ENCODE results near the gene DLL3. TPM values are rescaled to one million over a fixed set of nuclear protein-coding genes. Genes with fewer than 3 reads are reported as not detected.

The DLL3 gene
- total and polyA plus RNA-seq, 2 donors: 0.14 TPM

DNA sequence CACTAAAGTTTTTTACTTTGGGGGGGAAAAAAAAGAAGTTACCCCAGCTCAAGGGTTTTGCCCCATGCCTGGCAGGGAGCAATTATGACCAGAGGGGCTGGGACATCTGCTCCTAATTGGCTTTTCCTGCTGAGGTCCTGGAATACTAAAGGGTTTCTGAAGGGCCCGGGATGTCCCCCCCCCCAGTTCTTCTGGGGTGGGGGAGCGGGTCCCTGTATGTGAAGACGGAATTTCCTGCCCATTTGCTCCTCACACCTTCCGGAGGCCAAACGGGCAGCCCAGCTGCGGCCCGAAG, 1.1 kb upstream of the DLL3 start:
- Histone ChIP-seq H3K36me3 (ENCODE audit: control insufficient read depth in 2 of 2, insufficient read depth in 2 of 2, low read length in 1 of 2) (no peaks in the 10 kb centered on the region), H3K27me3 (ENCODE audit: control insufficient read depth in 2 of 2, insufficient read depth in 1 of 2, low read length in 1 of 2) (peaks cover 43 to 68% of the 10 kb centered on the region in 2 donors), H3K4me1 (ENCODE audit: control insufficient read depth in 2 of 2, insufficient read depth in 2 of 2, low read length in 2 of 2) (peaks cover 0 to 9% of the 10 kb centered on the region in 2 donors), H3K9me3 (ENCODE audit: control insufficient read depth in 2 of 2, insufficient read depth in 1 of 2, low read length in 1 of 2) (no peaks in the 10 kb centered on the region), H3K4me3 (ENCODE audit: low read length in 2 of 2) (no peak overlapping the region), H3K27ac (ENCODE audit: low read depth in 1 of 2, low read length in 1 of 2) (no peak overlapping the region)
- no peak for DNase-seq (ENCODE audit: low read depth in 6 of 9, low spot score in 9 of 9)
- WGBS: 0% methylated on average over 7 of the region's 7 CpGs

GRCh38 chr19:39497996-39498797, 550 bp upstream of the DLL3 start:
- DNase-seq (ENCODE audit: low read depth in 6 of 9, low spot score in 9 of 9): peak in 1 of 9 donors; percentile 29
- H3K4me3 ChIP-seq (ENCODE audit: low read length in 2 of 2): no peak overlapping the region
- no peaks in the 10 kb centered on the region for H3K36me3 ChIP-seq (ENCODE audit: control insufficient read depth in 2 of 2, insufficient read depth in 2 of 2, low read length in 1 of 2)
- H3K9me3 ChIP-seq (ENCODE audit: control insufficient read depth in 2 of 2, insufficient read depth in 1 of 2, low read length in 1 of 2): no peaks in the 10 kb centered on the region
- peaks cover 0 to 12% of the 10 kb centered on the region in 2 donors for H3K4me1 ChIP-seq (ENCODE audit: control insufficient read depth in 2 of 2, insufficient read depth in 2 of 2, low read length in 2 of 2)
- peaks cover 43 to 72% of the 10 kb centered on the region in 2 donors for H3K27me3 ChIP-seq (ENCODE audit: control insufficient read depth in 2 of 2, insufficient read depth in 1 of 2, low read length in 1 of 2)
- H3K27ac ChIP-seq (ENCODE audit: low read depth in 1 of 2, low read length in 1 of 2): no peak overlapping the region
- 2% methylated on average over 40 of the region's 40 CpGs for WGBS

GRCh38 chr19:39499932-39500331, 1.2 kb downstream of the DLL3 start:
- H3K4me1 ChIP-seq (ENCODE audit: control insufficient read depth in 2 of 2, insufficient read depth in 2 of 2, low read length in 2 of 2): peaks cover 0 to 13% of the 10 kb centered on the region in 2 donors
- WGBS: 86% methylated on average over 8 of the region's 8 CpGs
- H3K27ac ChIP-seq (ENCODE audit: low read depth in 1 of 2, low read length in 1 of 2): no peak overlapping the region

DNA sequence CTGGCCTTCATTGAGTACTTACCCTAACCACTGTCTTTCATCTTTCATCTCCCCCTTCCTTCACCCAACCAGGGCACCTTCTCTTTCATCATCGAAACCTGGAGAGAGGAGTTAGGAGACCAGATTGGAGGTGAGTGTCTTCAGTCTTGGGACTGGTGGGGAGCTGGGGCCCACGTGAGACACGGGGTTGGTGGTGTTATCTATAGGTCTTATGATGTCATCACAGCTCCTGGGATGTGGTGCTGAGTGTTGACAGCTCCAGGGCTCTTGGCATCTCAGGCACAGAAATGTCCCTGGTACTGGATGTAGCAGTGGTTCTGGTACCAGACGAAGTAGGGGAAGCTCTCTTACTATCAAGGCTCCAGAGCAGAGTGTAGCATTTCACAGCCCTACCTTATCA, 1.8 kb downstream of the DLL3 start:
- H3K36me3 ChIP-seq (ENCODE audit: control insufficient read depth in 2 of 2, insufficient read depth in 2 of 2, low read length in 1 of 2): no peaks in the 10 kb centered on the region
- H3K9me3 ChIP-seq (ENCODE audit: control insufficient read depth in 2 of 2, insufficient read depth in 1 of 2, low read length in 1 of 2): peaks cover 0 to 3% of the 10 kb centered on the region in 2 donors
- no peak overlapping the region for H3K27ac ChIP-seq (ENCODE audit: low read depth in 1 of 2, low read length in 1 of 2)
- peaks cover 0 to 13% of the 10 kb centered on the region in 2 donors for H3K4me1 ChIP-seq (ENCODE audit: control insufficient read depth in 2 of 2, insufficient read depth in 2 of 2, low read length in 2 of 2)
- peaks cover 47 to 95% of the 10 kb centered on the region in 2 donors for H3K27me3 ChIP-seq (ENCODE audit: control insufficient read depth in 2 of 2, insufficient read depth in 1 of 2, low read length in 1 of 2)
- H3K4me3 ChIP-seq (ENCODE audit: low read length in 2 of 2): no peak overlapping the region
- DNase-seq (ENCODE audit: low read depth in 6 of 9, low spot score in 9 of 9): no peak
- 69% methylated on average over 4 of the region's 4 CpGs for WGBS

More at GRCh38 chr19:39499932-39500331, 1.2 kb downstream of the DLL3 start:
- Histone ChIP-seq H3K9me3 (ENCODE audit: control insufficient read depth in 2 of 2, insufficient read depth in 1 of 2, low read length in 1 of 2) (no peaks in the 10 kb centered on the region), H3K27me3 (ENCODE audit: control insufficient read depth in 2 of 2, insufficient read depth in 1 of 2, low read length in 1 of 2) (peaks cover 44 to 89% of the 10 kb centered on the region in 2 donors), H3K4me3 (ENCODE audit: low read length in 2 of 2) (no peak overlapping the region), H3K36me3 (ENCODE audit: control insufficient read depth in 2 of 2, insufficient read depth in 2 of 2, low read length in 1 of 2) (no peaks in the 10 kb centered on the region)
- no peak for DNase-seq (ENCODE audit: low read depth in 6 of 9, low spot score in 9 of 9)

DNA sequence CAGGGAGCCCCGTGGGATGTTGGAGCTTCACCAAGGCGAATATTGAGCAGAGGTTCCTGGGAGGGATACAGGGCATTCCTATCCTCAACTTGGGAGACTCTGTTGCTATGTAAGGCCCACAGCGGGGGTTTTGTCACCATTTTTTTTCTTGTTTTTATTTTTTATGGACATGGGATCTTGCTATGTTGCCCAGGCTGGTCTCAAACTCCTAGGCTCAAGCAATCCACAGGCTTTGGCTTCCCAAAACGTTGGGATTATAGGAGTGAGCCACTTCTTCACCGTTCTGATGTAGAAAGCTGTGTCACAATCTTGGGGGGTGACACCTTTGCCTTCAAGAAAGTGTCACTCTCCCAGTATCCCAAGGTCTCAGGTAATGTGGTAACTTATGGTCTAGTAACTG, 2.6 kb downstream of the DLL3 start:
- WGBS: 80% methylated on average over 5 of the region's 5 CpGs
- peaks cover 52 to 97% of the 10 kb centered on the region in 2 donors for H3K27me3 ChIP-seq (ENCODE audit: control insufficient read depth in 2 of 2, insufficient read depth in 1 of 2, low read length in 1 of 2)
- no peak overlapping the region for H3K27ac ChIP-seq (ENCODE audit: low read depth in 1 of 2, low read length in 1 of 2)
- peaks cover 0 to 13% of the 10 kb centered on the region in 2 donors for H3K4me1 ChIP-seq (ENCODE audit: control insufficient read depth in 2 of 2, insufficient read depth in 2 of 2, low read length in 2 of 2)
- peaks cover 0 to 5% of the 10 kb centered on the region in 2 donors for H3K9me3 ChIP-seq (ENCODE audit: control insufficient read depth in 2 of 2, insufficient read depth in 1 of 2, low read length in 1 of 2)
- no peak overlapping the region for H3K4me3 ChIP-seq (ENCODE audit: low read length in 2 of 2)
- H3K36me3 ChIP-seq (ENCODE audit: control insufficient read depth in 2 of 2, insufficient read depth in 2 of 2, low read length in 1 of 2): no peaks in the 10 kb centered on the region
- DNase-seq (ENCODE audit: low read depth in 6 of 9, low spot score in 9 of 9): no peak

- WGBS: 19% methylated on average over 69 of the region's 69 CpGs
Observed at GRCh38 chr19:39502640-39503417, 4.1 kb downstream of the DLL3 start.

DNA sequence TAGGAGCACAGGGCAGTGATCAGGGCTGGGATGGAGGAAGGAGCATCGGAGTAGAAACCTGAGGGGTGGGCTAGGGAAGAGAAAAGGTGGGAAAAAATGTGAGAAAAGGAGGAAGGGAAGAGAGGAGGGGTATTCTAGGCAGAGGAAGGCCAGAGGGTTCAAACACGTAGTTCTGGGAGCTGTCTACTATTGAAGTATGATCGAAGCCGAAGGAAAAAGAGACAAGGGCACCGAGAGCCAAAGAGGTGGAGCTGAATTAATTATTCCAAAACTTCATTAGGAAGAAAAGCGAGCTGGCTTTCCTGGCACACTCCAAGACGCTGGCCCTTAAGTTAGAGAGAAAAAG, 7.8 kb downstream of the DLL3 start:
- Histone ChIP-seq H3K4me1 (ENCODE audit: control insufficient read depth in 2 of 2, insufficient read depth in 2 of 2, low read length in 2 of 2) (peaks cover 0 to 9% of the 10 kb centered on the region in 2 donors), H3K27ac (ENCODE audit: low read depth in 1 of 2, low read length in 1 of 2) (no peak overlapping the region), H3K27me3 (ENCODE audit: control insufficient read depth in 2 of 2, insufficient read depth in 1 of 2, low read length in 1 of 2) (peaks cover 40 to 83% of the 10 kb centered on the region in 2 donors), H3K9me3 (ENCODE audit: control insufficient read depth in 2 of 2, insufficient read depth in 1 of 2, low read length in 1 of 2) (peaks cover 0 to 9% of the 10 kb centered on the region in 2 donors), H3K4me3 (ENCODE audit: low read length in 2 of 2) (no peak overlapping the region), H3K36me3 (ENCODE audit: control insufficient read depth in 2 of 2, insufficient read depth in 2 of 2, low read length in 1 of 2) (no peaks in the 10 kb centered on the region)
- DNase-seq (ENCODE audit: low read depth in 6 of 9, low spot score in 9 of 9): no peak
- WGBS: 61% methylated on average over 7 of the region's 7 CpGs

More at GRCh38 chr19:39502640-39503417, 4.1 kb downstream of the DLL3 start:
- DNase-seq (ENCODE audit: low read depth in 6 of 9, low spot score in 9 of 9): peak in 7 of 9 donors; percentile 52 to 81 (median 59)
- peaks cover 57 to 96% of the 10 kb centered on the region in 2 donors for H3K27me3 ChIP-seq (ENCODE audit: control insufficient read depth in 2 of 2, insufficient read depth in 1 of 2, low read length in 1 of 2)
- H3K27ac ChIP-seq (ENCODE audit: low read depth in 1 of 2, low read length in 1 of 2): no peak overlapping the region
- H3K36me3 ChIP-seq (ENCODE audit: control insufficient read depth in 2 of 2, insufficient read depth in 2 of 2, low read length in 1 of 2): no peaks in the 10 kb centered on the region
- H3K4me1 ChIP-seq (ENCODE audit: control insufficient read depth in 2 of 2, insufficient read depth in 2 of 2, low read length in 2 of 2): peaks cover 0 to 15% of the 10 kb centered on the region in 2 donors
- H3K9me3 ChIP-seq (ENCODE audit: control insufficient read depth in 2 of 2, insufficient read depth in 1 of 2, low read length in 1 of 2): peaks cover 0 to 9% of the 10 kb centered on the region in 2 donors
- no peak overlapping the region for H3K4me3 ChIP-seq (ENCODE audit: low read length in 2 of 2)

DNA sequence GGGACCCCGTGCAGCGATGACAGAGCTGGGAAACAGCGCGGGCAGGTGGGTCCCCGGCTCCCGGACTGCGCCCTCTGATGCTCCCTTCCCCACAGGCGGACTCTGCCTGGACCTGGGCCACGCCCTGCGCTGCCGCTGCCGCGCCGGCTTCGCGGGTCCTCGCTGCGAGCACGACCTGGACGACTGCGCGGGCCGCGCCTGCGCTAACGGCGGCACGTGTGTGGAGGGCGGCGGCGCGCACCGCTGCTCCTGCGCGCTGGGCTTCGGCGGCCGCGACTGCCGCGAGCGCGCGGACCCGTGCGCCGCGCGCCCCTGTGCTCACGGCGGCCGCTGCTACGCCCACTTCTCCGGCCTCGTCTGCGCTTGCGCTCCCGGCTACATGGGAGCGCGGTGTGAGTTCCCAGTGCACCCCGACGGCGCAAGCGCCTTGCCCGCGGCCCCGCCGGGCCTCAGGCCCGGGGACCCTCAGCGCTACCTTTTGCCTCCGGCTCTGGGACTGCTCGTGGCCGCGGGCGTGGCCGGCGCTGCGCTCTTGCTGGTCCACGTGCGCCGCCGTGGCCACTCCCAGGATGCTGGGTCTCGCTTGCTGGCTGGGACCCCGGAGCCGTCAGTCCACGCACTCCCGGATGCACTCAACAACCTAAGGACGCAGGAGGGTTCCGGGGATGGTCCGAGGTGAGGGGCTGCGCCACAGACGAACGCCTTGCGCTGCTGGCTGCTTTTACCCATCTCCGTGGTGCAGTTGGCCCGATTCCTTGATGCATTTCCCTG, 8.4 kb downstream of the DLL3 start:
- 6% methylated on average over 96 of the region's 96 CpGs for WGBS
- Histone ChIP-seq H3K4me3 (ENCODE audit: low read length in 2 of 2) (peak overlapping the region in 1 of 2 donors; percentile 30), H3K4me1 (ENCODE audit: control insufficient read depth in 2 of 2, insufficient read depth in 2 of 2, low read length in 2 of 2) (peaks cover 0 to 9% of the 10 kb centered on the region in 2 donors), H3K27ac (ENCODE audit: low read depth in 1 of 2, low read length in 1 of 2) (no peak overlapping the region), H3K9me3 (ENCODE audit: control insufficient read depth in 2 of 2, insufficient read depth in 1 of 2, low read length in 1 of 2) (peaks cover 0 to 9% of the 10 kb centered on the region in 2 donors), H3K27me3 (ENCODE audit: control insufficient read depth in 2 of 2, insufficient read depth in 1 of 2, low read length in 1 of 2) (peaks cover 40 to 81% of the 10 kb centered on the region in 2 donors), H3K36me3 (ENCODE audit: control insufficient read depth in 2 of 2, insufficient read depth in 2 of 2, low read length in 1 of 2) (no peaks in the 10 kb centered on the region)
- peak in 3 of 9 donors; percentile 40 to 49 (median 49) for DNase-seq (ENCODE audit: low read depth in 6 of 9, low spot score in 9 of 9)
